SK-N-SH treated with all-trans-retinoic acid at 6 μM for 48 hours (cell line): Measurements from ENCODE around the gene ANKRD29.

Experiments used
- ATAC-seq: fragments of 200-7000 bp; cut with Tn5 transposase; 3 replicates; pipeline ENCODE4 v1.9.1; 2020; ENCODE audit warnings: mild to moderate bottlenecking, moderate library complexity
- ARNTL ChIP-seq: fragments of 450-650 bp; formaldehyde crosslinking; IDR thresholded peaks from 2 replicates; pipeline ENCODE4 v1.5.0; 2020; ENCODE audit warnings: low read depth, mild to moderate bottlenecking, moderate library complexity, borderline replicate concordance
- CSDC2 ChIP-seq: fragments of 250-450 bp; sonication (Bioruptor Pico); IDR thresholded peaks from 2 replicates; pipeline ENCODE4 v1.5.0; 2020; ENCODE audit warnings: mild to moderate bottlenecking, moderate library complexity
- CSRNP3 ChIP-seq: fragments of 250-450 bp; sonication (Bioruptor Pico); IDR thresholded peaks from 2 replicates; pipeline ENCODE4 v1.5.1; 2021; ENCODE audit warnings: mild to moderate bottlenecking, moderate library complexity
- ESRRG ChIP-seq: fragments of 250-450 bp; sonication (Bioruptor Pico); IDR thresholded peaks from 2 replicates; pipeline ENCODE4 v1.6.1; 2021; ENCODE audit warnings: mild to moderate bottlenecking
- GLIS3 ChIP-seq: fragments of 250-450 bp; sonication (Bioruptor Pico); IDR thresholded peaks from 2 replicates; pipeline ENCODE4 v1.5.0; 2020; ENCODE audit warnings: mild to moderate bottlenecking, moderate library complexity
- ISL1 ChIP-seq: fragments of 250-450 bp; sonication (Bioruptor Pico); IDR thresholded peaks from 2 replicates; pipeline ENCODE4 v2.1.2; 2022; ENCODE audit warnings: mild to moderate bottlenecking, moderate library complexity
- OSR1 ChIP-seq: fragments of 250-450 bp; sonication (Bioruptor Pico); IDR thresholded peaks from 2 replicates; pipeline ENCODE4 v1.8.0; 2022; ENCODE audit warnings: moderate library complexity, mild to moderate bottlenecking, inconsistent platforms
- PPARA ChIP-seq: fragments of 250-450 bp; sonication (Bioruptor Pico); IDR thresholded peaks from 2 replicates; pipeline ENCODE4 v1.5.0; 2020; ENCODE audit warnings: mild to moderate bottlenecking, borderline replicate concordance
- RARB ChIP-seq: fragments of 250-450 bp; sonication (Bioruptor Pico); IDR thresholded peaks from 2 replicates; pipeline ENCODE4 v1.8.0; 2021; ENCODE audit warnings: mild to moderate bottlenecking, moderate library complexity
- SNAI2 ChIP-seq: fragments of 250-450 bp; sonication (Bioruptor Pico); IDR thresholded peaks from 2 replicates; pipeline ENCODE4 v1.5.0; 2020; ENCODE audit warnings: mild to moderate bottlenecking, moderate library complexity
- TCF4 ChIP-seq: fragments of 250-450 bp; sonication (Bioruptor Pico); IDR thresholded peaks from 2 replicates; pipeline ENCODE4 v1.8.0; 2021; ENCODE audit warnings: mild to moderate bottlenecking, moderate library complexity, borderline replicate concordance
- TSHZ2 ChIP-seq: fragments of 250-450 bp; sonication (Bioruptor Pico); IDR thresholded peaks from 2 replicates; pipeline ENCODE4 v1.5.0; 2020; ENCODE audit warnings: mild to moderate bottlenecking, moderate library complexity
- ZC3H10 ChIP-seq: fragments of 250-450 bp; sonication (Bioruptor Pico); IDR thresholded peaks from 2 replicates; pipeline ENCODE4 v1.5.1; 2021; ENCODE audit warnings: mild to moderate bottlenecking, moderate library complexity
- ZFP3 ChIP-seq: fragments of 250-450 bp; sonication (Bioruptor Pico); IDR thresholded peaks from 2 replicates; pipeline ENCODE4 v1.5.0; 2020; ENCODE audit warnings: mild to moderate bottlenecking, moderate library complexity
- ZNF70 ChIP-seq: fragments of 450-650 bp; formaldehyde crosslinking; IDR thresholded peaks from 2 replicates; pipeline ENCODE4 v1.5.0; 2020; ENCODE audit warnings: mild to moderate bottlenecking, moderate library complexity
- ZNF8 ChIP-seq: fragments of 450-650 bp; formaldehyde crosslinking; IDR thresholded peaks from 2 replicates; pipeline ENCODE4 v1.5.0; 2020; ENCODE audit warnings: mild to moderate bottlenecking, moderate library complexity
- TF ChIP-seq, protein P1 (sequence below): fragments of 250-450 bp; sonication (Bioruptor Pico); IDR thresholded peaks from 2 replicates; pipeline ENCODE4 v1.5.1; 2020; ENCODE audit warnings: low read depth, mild to moderate bottlenecking, moderate library complexity
- TF ChIP-seq, protein P2 (sequence below): fragments of 250-450 bp; sonication (Bioruptor Pico); IDR thresholded peaks from 2 replicates; pipeline ENCODE4 v1.8.0; 2021; ENCODE audit warnings: low read depth, mild to moderate bottlenecking, moderate library complexity, borderline replicate concordance

The ANKRD29 gene

DNA sequence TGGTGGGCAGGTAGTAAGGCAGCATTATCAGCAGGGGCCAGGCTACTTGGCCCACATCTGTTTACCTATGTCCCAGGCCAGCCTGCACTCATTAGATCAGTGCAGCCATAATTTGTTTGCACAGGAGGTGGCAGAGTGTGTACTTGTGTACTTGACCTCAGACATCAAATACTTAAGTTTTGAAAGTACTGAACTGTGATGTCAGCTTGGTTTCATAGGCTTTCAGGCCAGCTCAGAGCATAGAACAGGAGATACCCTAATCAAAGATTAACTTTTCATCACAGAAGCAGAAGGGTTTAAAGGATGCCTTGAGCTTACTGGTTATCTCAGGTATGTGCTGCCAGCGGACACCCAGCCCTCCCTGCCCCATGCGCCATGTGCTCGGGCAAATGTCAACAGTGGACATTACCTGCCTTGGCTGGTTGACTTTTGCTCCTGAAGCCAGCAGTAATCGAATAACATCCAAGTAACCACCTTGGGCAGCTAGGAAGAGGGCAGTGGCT lies 33.2 kb downstream of the ANKRD29 start (continued):
- TF ChIP-seq TSHZ2 (CRISPR knock-in tag), result no peak
- no peak for TF ChIP-seq ZNF8 (CRISPR knock-in tag)
- TF ChIP-seq, protein P1, sequence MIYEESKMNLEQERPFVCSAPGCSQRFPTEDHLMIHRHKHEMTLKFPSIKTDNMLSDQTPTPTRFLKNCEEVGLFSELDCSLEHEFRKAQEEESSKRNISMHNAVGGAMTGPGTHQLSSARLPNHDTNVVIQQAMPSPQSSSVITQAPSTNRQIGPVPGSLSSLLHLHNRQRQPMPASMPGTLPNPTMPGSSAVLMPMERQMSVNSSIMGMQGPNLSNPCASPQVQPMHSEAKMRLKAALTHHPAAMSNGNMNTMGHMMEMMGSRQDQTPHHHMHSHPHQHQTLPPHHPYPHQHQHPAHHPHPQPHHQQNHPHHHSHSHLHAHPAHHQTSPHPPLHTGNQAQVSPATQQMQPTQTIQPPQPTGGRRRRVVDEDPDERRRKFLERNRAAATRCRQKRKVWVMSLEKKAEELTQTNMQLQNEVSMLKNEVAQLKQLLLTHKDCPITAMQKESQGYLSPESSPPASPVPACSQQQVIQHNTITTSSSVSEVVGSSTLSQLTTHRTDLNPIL, result no peak
- TF ChIP-seq, protein P2, sequence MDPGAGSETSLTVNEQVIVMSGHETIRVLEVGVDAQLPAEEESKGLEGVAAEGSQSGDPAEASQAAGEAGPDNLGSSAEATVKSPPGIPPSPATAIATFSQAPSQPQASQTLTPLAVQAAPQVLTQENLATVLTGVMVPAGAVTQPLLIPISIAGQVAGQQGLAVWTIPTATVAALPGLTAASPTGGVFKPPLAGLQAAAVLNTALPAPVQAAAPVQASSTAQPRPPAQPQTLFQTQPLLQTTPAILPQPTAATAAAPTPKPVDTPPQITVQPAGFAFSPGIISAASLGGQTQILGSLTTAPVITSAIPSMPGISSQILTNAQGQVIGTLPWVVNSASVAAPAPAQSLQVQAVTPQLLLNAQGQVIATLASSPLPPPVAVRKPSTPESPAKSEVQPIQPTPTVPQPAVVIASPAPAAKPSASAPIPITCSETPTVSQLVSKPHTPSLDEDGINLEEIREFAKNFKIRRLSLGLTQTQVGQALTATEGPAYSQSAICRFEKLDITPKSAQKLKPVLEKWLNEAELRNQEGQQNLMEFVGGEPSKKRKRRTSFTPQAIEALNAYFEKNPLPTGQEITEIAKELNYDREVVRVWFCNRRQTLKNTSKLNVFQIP (CRISPR knock-in tag), result no peak
- TF ChIP-seq TCF4, result no peak
- TF ChIP-seq GLIS3 (CRISPR knock-in tag), result no peak
- no peak for TF ChIP-seq ZNF70 (CRISPR knock-in tag)
- TF ChIP-seq ISL1 (CRISPR knock-in tag), result no peak
- TF ChIP-seq CSDC2 (CRISPR knock-in tag), result no peak
- TF ChIP-seq ZC3H10, result no peak

DNA sequence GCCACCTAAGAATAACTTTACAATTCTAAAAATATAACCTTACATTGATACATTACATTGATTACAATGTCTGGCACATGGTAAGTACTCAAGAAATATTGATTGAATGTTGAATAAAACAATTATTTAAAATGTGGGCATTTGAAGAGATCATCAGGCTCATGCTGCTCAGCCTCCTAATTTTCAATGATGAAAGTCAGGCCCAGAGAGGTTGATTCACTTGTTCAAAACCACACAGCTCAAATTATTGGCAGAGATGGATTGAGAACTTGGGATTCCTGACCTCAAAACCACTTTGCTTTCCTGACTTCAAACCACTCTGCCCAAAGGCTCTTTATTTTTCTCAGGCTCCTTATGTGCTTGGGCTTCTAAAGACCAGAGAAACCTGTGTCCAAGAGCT lies 34.7 kb downstream of the ANKRD29 start:
- no peak for TF ChIP-seq TCF4
- TF ChIP-seq ESRRG (CRISPR knock-in tag), result no peak
- no peak for TF ChIP-seq RARB (CRISPR knock-in tag)
- no peak for TF ChIP-seq ARNTL (CRISPR knock-in tag)
- no peak for TF ChIP-seq ZFP3 (CRISPR knock-in tag)
- TF ChIP-seq, protein P2 (CRISPR knock-in tag), result no peak
- no peak for TF ChIP-seq GLIS3 (CRISPR knock-in tag)
- TF ChIP-seq ZNF8 (CRISPR knock-in tag), result no peak
- no peak for TF ChIP-seq ISL1 (CRISPR knock-in tag)
- no peak for TF ChIP-seq ZNF70 (CRISPR knock-in tag)
- TF ChIP-seq, protein P1, result no peak
- TF ChIP-seq ZC3H10, result no peak
- no peak for TF ChIP-seq OSR1 (CRISPR knock-in tag)
- TF ChIP-seq TSHZ2 (CRISPR knock-in tag), result no peak
- no peak for TF ChIP-seq SNAI2 (CRISPR knock-in tag)
- no peak for TF ChIP-seq PPARA
- TF ChIP-seq CSDC2 (CRISPR knock-in tag), result no peak
- no peak for TF ChIP-seq CSRNP3 (CRISPR knock-in tag)
- ATAC-seq, result no peak
